DMS153 (cell line): Measurements from ENCODE around the gene ABO.
"Not testable (repeated sequence)": the region's sequence is repeated elsewhere in the genome, so short reads cannot be mapped to it uniquely, and the experiment has no call there.

Experiments
- DNase-seq: peaks from one replicate; lab custom pipeline; 2025; lab: John Stamatoyannopoulos, UW

ABO gene

DNA sequence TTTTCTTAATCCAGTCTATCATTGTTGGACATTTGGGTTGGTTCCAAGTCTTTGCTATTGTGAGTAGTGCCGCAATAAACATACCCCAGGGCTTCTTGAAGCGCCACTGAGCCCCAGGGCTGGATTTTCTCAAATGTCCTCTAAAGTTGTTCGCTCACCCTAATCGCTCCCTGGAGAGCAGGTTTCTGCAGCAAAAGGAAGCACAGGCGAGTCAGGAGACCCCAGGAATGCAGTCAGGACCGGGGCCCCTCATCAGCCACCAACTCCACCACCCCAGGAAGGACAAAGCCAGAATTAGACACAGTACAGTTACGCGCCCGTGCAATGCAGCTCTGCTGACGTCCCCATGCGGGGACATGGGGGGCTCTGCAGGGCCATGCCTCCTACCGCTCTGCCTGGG lies 50.2 kb downstream of the ABO start:
- no peak for DNase-seq

DNA sequence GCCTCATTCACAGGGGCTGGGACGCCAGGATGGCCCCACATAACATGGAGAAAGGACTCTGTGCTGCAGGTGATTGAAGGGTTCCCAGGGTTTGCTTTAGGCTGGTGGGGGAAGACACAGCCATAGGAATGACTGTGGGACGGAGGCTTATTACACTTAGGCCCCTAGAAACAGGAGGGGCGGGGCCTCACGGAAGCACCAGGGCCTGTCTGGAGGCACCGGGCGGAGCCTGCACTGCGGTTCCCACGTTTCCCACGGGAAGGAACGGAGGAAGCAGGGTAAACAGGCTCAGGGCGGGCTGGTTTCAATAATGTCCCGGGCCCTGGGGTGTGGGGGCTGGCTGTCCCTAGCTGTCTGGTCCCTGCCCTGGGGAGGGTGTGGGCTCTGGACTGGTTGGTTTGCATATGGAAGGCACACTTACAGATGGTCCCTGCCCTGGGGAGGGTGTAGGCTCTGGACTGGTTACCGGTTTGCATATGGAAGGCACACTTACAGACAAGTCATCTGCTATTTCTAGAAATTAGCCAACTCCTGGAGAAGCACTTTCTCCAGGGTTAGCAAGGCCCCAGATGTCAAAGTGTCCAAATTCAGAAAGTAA lies 51.7 kb downstream of the ABO start:
- DNase-seq, result not testable (repeated sequence)

DNA sequence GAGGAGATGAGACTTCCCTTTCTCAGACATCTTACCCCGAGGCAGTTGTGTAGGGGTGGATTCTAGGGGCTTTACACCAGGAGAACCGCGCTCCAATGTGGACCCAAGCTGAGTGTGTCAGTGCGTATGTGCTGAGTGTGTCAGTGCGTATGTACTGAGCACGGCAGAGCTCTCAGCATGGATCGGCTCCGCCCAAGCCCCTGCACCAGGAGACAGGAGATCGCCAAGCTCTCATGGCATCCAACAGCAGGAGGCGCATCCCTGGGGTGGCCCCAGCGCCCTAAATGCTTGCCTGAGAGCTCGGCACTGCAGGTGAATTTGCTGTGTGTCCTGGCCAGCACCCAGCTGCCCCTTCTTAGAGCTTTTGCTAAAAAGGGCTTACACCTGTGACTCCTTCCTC lies 53.0 kb downstream of the ABO start:
- not testable (repeated sequence) for DNase-seq

DNA sequence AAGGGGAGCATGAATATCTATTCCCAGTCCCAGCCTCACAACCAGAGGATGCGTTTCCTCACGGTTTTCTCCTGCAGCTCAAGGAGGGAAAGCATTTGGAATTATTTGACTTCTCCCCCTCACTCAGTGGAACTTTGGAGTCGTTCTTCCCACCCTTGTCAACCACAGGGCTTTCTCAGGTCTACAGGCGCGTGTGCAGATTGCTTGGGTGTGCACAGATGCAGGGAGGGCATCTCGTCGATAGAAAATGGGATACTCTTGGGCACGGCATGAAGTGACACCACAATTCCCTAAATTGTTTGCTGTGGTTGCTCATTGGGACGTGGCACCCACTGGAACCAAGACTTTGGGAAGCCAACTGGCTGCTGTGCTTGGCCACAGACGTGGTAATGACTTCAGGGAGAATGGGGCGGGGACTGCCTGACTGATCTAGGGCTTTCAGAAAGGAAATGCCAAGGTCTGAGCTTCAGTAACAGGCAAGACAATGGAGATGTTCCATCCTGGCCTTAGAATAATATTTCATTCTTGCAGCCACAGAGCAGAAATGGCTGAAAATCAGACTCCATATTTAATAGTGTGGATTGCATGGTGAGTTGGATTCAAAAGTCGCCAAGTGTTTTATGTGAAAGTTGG lies 53.7 kb downstream of the ABO start:
- no peak for DNase-seq

DNA sequence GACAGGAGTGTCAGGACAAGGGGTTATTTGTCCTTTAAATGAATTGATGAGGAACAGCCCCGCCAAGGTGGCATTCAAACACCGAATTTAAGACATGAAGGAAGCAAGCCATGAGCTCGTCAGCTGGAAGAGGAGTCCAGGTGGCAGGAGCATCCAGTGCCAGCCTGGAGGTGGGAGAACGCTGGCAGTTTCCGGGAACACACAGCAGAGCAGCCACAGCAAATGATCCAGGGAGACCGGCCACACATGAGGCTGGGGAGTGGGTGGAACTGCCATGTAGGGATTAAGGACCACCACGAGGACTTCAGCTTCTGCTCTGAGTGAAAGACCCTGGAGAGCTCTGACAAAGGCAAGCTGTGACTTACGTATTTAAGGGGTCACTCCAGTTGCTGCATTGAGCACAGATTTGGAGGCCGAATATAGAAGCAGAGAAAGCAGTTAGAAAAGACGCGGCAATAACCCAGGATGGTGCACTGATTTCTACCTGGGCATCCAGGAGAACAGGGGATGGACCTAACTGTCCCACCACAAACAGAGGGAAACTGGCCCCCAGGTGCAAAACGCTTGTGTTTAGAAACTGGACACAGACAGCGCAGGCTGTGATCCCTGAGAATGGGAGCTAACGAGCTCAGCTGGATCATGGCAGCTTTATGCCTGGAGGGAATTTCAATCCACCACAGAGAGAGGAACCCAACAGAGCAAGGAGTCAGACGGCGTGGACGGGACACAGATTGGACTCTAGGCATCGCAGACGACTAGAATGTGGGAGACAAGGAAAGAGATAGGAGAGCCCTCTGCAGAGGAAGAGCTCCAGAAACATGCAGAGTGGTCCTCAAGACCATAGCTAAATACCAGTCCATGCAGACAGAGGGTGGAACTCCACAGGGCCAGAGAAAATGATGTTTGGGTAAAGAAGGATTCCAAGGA lies 56.7 kb downstream of the ABO start:
- DNase-seq, result not testable (repeated sequence)

DNA sequence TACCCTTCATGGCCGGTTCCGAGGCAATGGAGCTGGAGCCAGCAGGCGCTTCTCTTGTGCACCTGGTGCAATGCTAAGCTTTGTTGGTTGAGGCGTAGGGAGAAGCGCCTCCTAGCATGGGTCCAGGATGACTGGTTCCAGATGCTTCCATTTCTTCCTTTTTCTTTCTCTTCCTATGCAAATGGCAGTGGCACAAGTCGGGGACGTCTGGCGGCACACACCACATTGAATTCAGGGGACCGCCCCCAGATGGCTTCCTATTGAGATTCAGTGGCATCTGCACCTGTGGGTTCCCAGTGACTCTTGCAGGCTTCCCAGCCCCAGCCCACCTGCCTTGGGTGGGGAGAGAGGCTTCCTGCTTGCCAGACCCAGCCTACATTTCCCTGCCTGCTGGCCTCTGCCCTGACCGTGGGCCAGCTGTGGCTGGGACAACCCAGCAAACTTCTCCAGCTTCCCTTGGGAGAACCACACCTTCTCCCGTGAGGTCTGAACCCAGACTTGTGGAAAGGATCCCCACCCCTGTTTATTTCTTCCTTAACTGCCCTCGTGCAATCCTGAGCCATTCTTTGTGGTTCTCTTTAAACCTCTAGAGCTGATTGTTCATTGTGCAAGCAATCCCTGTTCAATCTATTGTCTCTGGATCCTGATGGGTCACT lies 57.5 kb downstream of the ABO start:
- DNase-seq, result not testable (repeated sequence)

DNA sequence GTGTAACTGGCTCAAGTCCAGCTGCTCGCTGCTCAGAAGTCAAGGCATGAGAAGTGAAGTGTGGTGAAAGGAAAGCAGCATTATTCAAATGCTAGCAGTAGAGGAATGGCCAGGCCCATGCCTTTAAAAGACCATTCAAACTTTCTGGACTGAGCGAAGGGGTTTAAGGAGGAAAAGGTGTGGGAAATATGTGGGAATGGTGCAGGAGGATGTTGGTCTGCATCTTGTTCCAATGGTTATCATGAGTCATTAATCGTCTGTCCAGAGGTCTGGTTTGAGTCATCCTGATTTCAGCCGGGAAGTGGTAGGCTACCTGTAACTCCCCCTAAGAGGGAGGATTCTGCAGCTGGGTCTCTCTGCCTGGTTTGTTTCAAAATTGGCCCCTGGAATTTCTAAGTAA lies 60.7 kb downstream of the ABO start:
- not testable (repeated sequence) for DNase-seq

DNA sequence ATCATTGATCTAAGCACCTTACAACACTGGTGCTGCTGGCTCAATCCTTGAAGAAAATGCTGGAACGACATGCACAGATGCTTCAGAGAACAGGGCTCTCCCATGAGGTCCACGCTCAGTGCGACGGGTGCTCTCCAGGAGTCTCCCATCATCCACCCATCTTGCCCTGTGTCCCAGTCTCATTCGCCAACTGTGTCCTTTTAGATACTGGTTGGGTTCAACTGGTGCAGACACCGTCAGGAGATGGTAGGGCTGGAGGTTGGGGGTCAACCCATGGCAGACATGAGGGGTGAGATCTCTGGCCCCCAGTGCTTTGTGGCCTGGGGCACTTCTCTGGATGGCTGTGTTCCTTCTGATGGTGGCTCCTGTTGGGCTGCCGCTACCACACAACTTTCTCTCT lies 64.4 kb downstream of the ABO start:
- DNase-seq, result no peak

DNA sequence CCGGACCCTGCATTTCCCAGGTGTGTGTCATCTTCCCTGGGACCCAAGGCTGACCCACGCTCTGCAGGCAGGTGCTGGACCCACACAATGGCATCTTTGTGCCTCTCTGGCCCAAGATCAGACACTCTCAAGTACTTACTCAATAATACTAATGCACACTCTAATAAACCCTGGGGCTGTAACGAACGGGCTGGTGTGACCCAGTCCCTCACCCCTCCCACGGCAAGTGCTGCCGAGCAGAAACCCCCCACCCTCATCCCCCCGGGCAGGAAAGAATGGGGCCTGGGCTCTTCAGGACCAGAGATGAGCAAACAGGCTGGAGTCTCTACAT lies 64.8 kb downstream of the ABO start:
- no peak for DNase-seq

DNA sequence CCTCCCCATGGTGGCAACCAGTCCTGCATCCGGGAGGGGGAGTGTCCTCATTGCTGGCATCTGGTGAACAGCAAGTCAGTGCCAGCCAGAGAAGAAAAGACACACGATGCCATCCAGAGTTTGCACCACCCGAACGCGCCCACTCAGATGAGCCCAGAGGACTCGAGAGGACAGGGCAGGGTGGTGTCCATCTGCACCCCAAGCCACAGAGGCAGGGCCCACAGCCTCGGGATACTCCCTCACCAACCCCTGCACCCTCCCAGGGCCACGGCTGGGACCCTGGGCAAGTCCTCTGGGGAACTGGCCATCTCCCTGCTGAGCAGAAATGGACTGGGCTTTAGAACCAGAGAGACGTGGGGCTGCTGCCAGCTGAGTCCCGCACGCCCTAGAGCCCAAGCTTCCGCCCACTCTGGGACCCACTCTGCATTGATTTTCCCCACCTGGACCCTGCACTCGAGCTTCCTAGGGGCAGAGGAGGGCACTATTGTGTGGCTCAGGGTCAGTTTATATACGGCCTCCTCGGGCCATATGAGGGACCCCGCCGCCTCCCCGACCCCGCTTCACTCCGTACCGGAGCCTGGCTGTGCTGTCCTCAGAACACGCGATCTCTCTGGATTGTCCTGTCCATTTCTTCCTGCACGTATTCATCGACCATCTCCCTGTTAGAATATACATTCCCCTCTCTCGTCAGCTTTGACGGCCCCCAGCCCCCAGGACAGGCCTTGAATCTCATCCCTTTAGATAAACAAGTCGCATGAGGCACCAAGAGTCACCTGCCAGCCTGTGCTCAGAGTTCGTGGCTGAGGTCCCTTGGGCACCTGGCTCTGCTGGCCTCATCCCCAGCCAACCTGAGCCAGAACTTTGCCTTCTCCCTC lies 65.4 kb downstream of the ABO start:
- DNase-seq, result not testable (repeated sequence)

DNA sequence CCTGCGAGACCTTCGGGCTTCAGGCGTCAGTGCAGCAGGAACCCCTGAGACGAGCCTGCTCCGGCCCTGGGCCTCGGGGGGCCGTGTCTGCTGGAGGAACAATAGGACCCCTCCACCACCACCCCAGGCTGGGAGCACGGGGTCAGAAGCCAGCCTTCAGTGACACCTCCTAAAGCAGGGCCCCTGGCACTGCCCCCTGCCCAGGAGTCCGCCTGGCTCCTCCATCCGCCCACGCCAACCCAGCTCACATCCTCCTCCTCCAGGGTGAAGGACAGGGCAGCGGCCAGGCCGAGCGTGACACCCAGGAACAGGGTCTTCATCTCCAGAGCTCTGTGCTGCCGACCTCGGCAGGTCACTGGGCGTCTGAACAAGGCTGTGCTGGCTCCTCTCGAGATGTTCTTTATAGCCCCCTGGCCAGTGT lies 66.1 kb downstream of the ABO start, which contains the start of gene OBP2B:
Gene OBP2B, minus strand, starts transcription at position 371 of the 421 bp plus-strand sequence. Its CDS starts 51 bp downstream, at position 320.
- not testable (repeated sequence) for DNase-seq

DNA sequence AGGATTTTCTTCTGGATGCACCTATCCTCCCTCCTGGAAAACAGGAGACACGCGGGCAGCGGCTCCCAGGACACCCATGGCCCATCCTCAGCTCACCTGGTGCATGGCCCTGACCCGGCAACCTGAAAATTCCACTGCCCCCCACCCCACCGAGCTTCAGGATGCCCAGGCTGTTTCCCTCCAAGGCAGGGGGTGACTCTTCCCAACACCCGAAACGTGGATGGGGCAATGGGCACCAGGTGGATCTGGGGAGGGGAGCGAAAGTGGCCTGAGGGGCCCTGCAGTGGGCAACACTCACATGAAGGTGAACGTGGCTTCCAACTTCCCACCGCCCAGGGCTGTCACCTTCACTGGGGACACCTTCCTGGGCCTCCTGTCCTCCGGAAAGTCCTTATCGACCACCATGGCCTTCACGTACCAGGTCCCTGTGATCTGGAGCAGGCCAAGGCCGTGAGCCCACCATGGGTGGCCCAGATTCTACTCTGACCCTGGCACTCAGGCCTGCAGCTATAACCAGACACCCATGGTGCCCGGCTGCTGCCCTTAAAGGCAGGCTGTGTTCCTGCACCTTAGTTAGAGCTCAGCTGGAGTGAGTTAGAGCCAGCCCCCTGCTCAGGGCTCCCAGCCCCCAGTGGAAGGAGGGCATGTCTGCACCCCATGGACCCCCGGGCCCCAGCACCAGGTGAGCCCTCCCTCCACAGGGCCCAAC lies 66.7 kb downstream of the ABO start:
- not testable (repeated sequence) for DNase-seq

DNA sequence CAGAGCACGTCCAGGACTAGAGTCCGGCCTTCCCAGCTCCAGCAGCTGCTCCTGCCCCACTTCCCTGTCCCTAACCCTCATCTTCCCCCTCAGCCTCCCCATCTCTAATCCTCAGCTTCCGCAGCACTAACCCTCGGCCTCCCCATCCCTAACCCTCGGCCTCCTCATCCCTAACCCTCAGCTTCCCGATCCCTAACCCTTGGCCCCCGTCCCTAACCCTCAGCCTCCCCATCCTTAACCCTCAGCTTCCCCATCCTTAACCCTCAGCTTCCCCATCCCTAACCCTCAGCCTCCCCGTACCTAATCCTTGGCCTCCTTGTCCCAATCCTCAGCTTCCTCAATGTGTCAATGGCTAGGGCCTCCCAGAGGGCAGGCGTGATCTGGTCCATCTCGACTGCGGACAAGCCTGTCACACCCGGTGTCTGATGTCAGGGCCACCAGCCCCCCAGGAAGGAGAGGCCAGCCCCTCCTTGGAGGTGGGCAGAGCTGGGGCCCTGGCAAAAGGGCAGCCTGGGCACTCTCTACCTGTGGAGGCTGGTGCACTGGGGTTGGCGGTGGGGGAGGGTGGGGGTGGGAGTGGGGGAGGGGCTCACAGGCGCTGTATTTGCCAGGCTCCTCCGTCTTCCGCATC lies 67.3 kb downstream of the ABO start:
- no peak for DNase-seq

DNA sequence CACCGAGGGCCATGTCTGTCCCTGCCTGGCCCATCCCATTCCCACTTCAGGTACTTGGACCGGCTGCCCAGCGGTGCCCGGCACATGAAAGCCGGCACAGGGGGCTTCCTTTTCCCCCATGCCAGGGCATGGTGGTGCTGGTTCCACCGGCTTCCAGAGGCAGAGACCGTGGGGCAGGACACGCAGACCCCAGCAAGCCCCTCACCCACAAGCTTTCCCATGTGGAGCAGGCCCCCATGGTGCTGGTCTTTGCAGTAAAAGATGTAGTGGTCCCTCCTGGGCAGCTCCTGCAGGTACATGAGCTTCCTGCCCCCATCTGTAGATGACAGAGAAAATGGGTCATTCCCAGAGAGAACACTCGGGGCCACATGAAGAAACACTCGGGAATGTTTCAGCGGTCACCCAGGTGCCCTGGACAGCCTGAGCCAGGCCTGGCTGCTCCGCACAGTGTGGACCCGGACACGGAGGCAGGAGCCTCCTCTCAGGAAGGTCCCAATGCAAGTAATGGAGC lies 67.9 kb downstream of the ABO start:
- no peak for DNase-seq

DNA sequence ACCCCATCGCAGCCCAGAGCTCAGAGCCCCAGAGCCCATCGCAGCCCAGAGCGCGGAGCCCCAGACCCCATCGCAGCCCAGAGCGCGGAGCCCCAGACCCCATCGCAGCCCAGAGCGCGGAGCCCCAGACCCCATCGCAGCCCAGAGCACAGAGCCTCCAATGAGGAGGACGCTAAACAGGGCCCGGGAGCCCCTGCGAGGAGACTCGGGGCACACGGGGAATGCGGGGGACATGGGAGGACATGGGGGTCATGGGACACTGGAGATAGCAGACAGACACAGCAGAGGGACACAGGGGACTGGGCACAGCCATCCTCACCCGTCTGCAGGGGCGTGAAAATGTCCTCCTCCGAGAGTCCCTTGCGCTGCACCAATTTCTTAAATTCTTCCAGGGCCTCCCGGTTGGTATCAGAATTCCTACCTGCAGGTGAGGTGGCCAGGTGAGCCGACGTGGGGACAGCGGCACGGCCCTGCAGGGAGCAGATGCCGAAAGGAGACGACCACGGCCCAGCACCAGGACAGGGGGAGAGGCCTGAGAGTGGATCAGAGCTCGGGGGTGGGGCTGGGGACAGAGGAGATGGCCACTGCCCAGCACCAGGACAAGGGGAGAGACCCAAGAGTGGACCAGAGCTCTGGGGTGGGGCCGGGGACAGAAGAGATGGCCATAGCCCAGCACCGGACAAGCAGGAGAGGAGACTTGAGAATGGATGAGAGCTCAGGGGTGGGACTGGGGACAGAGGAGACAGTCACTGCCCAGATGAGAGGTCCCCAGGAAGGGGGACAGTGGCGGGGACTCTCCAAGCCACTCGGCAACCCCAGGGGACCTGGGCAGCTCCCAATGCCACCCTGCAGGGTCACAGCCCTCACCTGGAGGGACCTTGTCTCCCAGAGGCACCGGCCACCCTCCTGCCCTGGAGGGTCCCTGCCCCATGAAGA lies 68.7 kb downstream of the ABO start:
- no peak for DNase-seq

DNA sequence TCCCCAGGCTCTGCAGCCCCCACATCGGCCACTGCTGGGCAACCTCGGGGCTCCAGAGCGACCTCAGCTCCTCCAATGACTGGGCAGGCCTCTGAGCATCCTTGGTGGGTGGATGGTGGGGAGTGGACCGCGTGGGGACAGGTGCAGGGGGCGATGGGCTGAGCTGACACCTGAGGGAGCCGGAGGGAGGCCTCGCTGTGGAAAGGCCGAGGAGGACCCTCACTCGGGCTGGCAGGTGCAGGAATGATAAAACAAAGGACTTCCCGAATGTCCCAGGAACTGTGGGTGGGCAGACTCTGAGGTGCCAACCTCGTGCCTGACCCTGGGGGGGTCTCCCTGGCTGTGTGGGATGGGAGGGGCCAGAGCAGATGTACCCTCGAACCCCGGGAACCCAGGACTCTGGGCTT lies 69.5 kb downstream of the ABO start:
- not testable (repeated sequence) for DNase-seq
